NCI-H2081 (cell line): ENCODE results near the gene GPR32.
A peak's percentile ranks its signal among the peaks of the same experiment; 100 is the strongest.
"Not testable (repeated sequence)": the region's sequence is repeated elsewhere in the genome, so short reads cannot be mapped to it uniquely, and the experiment has no call there.

Experiments
- DNase-seq, 2 experiments: peaks; one replicate each; lab custom pipeline; 2025; lab: John Stamatoyannopoulos, UW

The GPR32 gene, protein sequence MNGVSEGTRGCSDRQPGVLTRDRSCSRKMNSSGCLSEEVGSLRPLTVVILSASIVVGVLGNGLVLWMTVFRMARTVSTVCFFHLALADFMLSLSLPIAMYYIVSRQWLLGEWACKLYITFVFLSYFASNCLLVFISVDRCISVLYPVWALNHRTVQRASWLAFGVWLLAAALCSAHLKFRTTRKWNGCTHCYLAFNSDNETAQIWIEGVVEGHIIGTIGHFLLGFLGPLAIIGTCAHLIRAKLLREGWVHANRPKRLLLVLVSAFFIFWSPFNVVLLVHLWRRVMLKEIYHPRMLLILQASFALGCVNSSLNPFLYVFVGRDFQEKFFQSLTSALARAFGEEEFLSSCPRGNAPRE

GRCh38 chr19:50770164-50770563 is at the start of gene GPR32:
GPR32 (plus strand) TSS chr19:50770464; CDS start chr19:50770601, 137 bp downstream.
- DNase-seq: not testable (repeated sequence)

DNA sequence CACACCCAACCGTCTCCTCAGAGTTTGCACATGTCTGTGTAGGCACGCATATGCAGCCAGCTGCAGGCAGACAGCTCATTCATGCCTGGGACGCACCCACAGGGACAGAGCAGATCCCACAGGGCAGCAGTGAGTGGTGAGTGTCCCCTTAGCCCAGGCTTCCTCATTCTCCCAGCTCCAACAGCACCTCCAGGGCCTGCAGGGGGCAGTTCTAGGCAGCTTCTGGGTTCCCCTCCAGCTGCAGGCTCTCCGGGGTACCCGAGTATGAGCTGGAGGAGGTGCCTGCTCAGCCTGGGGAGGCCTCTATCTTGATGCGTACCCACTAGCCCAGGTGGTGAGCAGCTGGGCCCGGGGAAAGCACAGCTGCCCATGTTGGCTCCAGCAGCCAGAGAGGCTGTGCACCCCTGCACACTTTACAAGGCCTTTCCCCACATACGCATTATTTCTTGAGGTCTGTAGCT is 49.3 kb upstream of the GPR32 start:
- DNase-seq: no peak

DNA sequence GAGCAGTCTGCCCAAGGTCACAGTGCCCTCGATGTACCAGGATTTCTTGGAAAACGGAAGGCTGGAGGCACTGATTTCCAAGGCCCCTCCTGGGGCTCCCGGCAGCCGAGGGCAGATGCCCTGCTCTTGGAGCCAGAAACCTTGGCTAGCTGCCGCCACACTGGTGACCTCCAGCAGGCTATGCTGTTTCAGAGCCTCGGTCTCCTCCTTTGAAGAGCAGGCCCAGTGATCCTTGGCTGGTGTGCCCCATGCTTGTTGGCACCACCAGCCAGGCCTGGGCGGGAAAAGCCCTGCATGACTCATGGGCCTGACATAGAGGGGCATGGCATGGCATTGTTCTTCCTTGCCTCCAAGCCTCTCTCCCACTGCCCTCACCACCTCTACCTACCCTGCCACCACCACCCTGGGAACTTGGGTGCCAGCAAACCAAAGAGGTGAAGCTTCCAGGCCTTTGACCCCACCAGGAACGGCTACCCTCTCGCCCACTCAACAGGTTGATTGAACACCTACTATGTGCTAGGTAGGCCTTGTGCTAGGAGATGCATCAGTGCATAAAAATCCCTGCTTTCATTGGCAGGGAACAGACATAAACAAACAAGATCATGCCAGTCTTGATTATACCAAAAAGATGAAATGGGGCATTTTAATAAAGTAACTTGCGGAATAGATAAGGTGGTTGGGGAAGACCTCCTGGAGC is 48.7 kb upstream of the GPR32 start:
- DNase-seq: no peak

DNA sequence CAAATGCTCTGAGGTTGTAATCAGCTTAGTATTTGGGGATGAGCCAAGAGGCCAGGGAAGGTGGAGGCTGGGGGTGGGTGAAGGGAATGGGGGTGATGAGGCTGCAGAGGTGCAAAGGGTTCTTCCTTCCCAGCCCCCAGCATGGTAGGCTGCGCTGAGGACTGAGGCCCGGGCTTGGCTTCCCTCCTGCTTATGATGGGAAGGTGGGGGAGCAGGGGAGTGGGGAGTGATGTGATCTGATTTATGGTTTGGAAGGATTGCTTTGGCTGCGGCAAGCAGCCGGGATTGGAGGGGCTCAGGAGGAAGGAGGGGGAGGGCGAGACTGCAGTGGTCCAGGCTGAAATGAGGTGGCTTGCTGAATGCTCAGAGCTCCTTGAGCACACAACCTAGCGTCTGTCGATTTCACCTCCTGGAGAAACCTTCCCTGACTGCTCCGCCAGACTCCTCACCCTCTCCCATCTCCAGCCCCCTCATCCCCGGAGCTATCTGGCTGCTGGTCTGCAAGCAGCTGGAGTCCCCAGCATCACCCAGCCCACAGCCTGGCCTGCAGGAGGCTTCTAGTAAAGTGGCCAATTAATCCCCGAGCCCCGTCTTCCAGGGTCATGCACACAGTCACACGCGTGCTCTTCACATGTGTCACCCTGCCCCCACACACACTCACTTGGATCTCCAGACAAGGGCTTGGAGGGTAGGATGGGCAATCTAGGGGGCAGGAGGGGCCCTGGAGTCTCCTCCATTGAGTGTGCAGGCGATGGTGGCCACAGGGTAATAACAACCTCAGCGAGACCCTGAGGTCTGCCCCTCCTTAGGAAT is 47.9 kb upstream of the GPR32 start:
- no peak for DNase-seq

- DNase-seq: no peak
These were observed 47.2 kb upstream of the GPR32 start, which contains the start of gene CLEC11A for GRCh38 chr19:50723069-50723468. CLEC11A (plus strand) TSS chr19:50723364; CDS start chr19:50723526, 162 bp downstream.

- no peak for DNase-seq
These were observed 46.3 kb upstream of the GPR32 start for GRCh38 chr19:50723735-50724521.

GRCh38 chr19:50724522-50725217 is 45.6 kb upstream of the GPR32 start:
- peak; percentile 83 to 92 for DNase-seq

GRCh38 chr19:50725218-50725910 is 44.9 kb upstream of the GPR32 start:
- DNase-seq: no peak

DNA sequence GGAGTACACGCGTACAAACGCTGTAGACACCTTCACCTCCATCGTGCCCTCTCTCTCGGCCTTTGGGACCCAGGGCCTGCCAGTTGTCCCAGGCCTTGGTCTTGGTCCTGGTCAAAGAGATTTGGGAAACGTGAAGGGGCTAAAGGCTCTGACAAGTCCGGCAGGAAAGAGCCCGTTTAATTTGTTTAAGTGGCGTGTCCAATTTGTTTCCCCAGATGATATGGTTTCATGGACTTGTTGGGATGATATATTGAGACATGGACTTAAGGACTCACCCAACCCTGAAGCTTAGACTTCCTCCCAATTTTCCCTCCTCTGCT is 44.4 kb upstream of the GPR32 start:
- DNase-seq: no peak

- no peak for DNase-seq
These were observed 42.1 kb upstream of the GPR32 start for GRCh38 chr19:50728084-50728737.

GRCh38 chr19:50729894-50730293 is 40.4 kb upstream of the GPR32 start:
- DNase-seq: no peak

DNA sequence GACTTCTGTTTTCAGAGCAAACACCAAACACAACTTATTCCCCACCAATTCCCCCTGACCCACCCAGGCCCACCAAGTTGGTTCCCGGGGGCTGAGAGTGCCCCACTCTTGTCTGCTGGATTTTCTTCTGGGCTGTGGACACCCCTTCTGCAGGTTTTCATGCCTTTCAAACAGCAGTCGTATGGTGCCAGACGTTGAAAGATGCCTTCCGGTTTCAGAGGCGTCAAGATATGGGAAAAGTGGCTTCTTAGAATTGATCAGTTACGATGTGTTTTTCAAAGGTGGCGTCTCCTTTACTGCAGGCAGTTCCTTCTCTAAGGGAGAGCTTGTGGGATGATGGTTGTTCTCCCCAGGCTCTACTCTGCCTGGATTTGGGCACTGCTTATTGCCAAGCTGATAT is 34.4 kb upstream of the GPR32 start:
- DNase-seq: no peak

DNA sequence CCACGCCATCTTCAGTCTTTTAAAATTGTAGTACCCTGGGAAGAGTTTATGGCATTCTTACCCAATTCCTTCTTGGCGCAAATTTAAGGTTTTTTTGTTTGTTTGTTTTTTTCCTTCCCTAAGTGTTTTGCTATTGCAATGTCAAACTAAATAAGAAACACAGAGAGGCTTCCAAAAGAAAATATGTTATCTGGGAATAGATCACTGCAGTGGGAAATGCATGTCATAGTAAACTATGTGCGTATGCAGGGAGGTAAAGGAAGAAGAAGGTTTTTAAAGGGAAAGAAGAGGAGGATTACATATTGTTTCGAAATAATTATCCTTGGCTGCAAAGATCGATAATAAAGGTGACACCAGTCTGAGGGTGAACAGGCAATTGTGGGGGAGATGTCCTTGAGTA is 33.9 kb upstream of the GPR32 start:
- no peak for DNase-seq

GRCh38 chr19:50739132-50739913 is 30.9 kb upstream of the GPR32 start:
- DNase-seq: no peak

DNA sequence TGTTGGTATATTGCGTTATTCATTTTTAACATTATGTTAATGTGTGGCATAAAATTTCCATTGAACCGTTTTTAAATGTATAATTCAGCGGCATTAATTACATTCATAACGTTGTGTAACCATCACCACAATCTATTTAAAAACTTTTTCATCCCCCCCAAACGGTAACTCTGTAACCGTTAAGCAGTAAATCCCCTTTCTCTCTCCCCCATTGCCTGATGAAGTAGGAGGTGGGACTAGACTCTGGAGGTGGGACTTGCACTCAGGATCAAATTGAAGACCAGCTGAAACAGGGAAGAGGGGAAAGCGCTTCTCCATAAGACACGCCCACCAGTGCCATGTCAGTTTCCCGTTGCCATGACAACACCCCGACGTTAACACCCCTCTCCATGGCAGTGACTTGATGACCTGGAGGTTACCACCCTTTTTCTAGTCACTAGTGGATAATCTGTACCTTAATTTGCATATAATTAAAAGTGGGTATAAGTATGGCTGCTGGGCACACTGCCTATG is 30.3 kb upstream of the GPR32 start:
- no peak for DNase-seq

DNA sequence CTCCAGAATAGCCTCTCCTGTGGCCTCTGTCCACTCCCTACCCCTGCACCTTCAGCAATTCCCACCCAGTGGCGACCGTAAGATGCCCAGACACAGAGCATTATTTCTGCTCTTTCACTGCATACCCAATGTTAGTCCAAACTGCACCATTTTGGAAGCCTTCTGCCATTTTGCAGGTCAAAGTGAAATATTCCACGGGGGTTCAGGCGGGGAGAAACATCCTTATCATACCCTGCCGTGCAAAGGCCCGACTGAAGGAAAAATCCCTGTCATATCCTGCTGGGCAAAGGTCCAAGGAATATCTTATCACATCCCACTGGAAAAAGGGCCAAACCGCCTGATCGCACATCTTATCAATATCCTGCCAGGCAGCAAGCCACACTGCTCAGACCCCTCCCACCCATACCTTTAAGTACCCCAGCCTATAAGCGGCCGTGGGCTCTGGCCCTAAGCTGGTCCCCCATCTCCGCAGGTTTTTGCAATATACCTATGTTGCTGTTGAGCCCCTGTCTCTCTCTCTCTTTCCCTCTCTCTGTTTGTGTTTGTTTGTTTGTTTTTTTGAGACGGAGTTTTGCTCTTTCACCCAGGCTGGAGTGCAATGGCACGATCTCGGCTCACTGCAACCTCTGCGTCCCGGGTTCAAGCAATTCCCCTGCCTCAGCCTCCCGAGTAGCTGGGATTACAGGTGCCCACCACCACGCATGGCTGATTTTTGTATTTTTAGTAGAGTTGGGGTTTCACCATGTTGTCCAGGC is 28.9 kb upstream of the GPR32 start:
- no peak for DNase-seq

- DNase-seq: no peak
These were observed 26.7 kb upstream of the GPR32 start for GRCh38 chr19:50743537-50743936.

- no peak for DNase-seq
These were observed 25.0 kb upstream of the GPR32 start for GRCh38 chr19:50745221-50745620.
